Progenitor cell of endocrine pancreas (in vitro differentiated cells): Measurements from ENCODE around the gene NRCAM. TPM values are rescaled to one million over a fixed set of nuclear protein-coding genes. Genes with fewer than 3 reads are reported as not detected.
A peak's percentile ranks its signal among the peaks of the same experiment; 100 is the strongest.

Experiments
- DNase-seq: peaks from one replicate; pipeline ENCODE4 v3.0.0; 2021; ENCODE audit warnings: low spot score; ENCODE audit not compliant: unreplicated experiment
- H3K27ac Mint-ChIP-seq: 2 replicates; pipeline ENCODE4 v1.8.0; 2021; ENCODE audit warnings: mild to moderate bottlenecking, moderate library complexity, mixed read lengths
- H3K27me3 Mint-ChIP-seq: 2 replicates; pipeline ENCODE4 v1.8.0; 2021; ENCODE audit warnings: mixed read lengths
- H3K36me3 Mint-ChIP-seq: 2 replicates; pipeline ENCODE4 v1.8.0; 2022; ENCODE audit warnings: mixed read lengths; ENCODE audit not compliant: insufficient read depth
- H3K4me1 Mint-ChIP-seq: 2 replicates; pipeline ENCODE4 v1.8.0; 2021; ENCODE audit warnings: low read depth, mixed read lengths
- H3K4me3 Mint-ChIP-seq: 2 replicates; pipeline ENCODE4 v1.8.0; 2021; ENCODE audit warnings: low read depth, mild to moderate bottlenecking, moderate library complexity, mixed read lengths
- H3K9me3 Mint-ChIP-seq: 2 replicates; pipeline ENCODE4 v1.8.0; 2021; ENCODE audit warnings: low read depth, mixed read lengths
- total RNA-seq: library from RNA; stranded (reverse); gene quantifications from 2 replicates; pipeline ENCODE4 v1.2.1, GENCODE V29; 2021
- TF ChIP-seq, protein P1 (sequence below): fragments of 200-600 bp; sonication (generic); IDR thresholded peaks from one replicate; pipeline ENCODE4 v1.5.0; 2021; ENCODE audit warnings: antibody characterized with exemption, mild to moderate bottlenecking; ENCODE audit not compliant: unreplicated experiment

The NRCAM gene
- total RNA-seq, 1 donor from 2014 or later: 19.9 TPM

DNA sequence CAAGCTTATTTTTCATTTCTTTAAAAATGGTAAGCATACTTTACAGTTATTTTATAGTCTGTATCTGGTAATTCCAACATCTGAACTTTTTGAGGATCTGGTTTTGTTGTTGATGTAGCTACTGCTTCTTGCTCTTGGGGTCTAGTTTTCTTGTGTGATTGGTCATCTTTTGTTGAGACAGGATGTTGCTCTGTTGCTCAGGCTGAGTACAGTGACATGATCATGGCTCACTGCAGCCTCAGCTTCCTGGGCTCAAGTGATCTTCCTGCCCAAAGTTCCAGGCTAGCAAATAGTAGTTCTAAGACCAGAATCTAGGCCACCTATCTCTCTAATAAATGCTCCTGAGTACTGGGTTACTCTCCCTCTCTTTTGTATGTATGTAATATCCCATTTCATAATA is 75.7 kb downstream of the NRCAM start:
- DNase-seq: no peak
- Mint-ChIP-seq H3K9me3 (no peaks in the 10 kb centered on the region), H3K4me3 (no peak overlapping the region), H3K27me3 (no peaks in the 10 kb centered on the region), H3K4me1 (peaks cover 8% of the 10 kb centered on the region), H3K27ac (peak overlapping the region; percentile 5), H3K36me3 (no peaks in the 10 kb centered on the region)
- TF ChIP-seq, protein P1, sequence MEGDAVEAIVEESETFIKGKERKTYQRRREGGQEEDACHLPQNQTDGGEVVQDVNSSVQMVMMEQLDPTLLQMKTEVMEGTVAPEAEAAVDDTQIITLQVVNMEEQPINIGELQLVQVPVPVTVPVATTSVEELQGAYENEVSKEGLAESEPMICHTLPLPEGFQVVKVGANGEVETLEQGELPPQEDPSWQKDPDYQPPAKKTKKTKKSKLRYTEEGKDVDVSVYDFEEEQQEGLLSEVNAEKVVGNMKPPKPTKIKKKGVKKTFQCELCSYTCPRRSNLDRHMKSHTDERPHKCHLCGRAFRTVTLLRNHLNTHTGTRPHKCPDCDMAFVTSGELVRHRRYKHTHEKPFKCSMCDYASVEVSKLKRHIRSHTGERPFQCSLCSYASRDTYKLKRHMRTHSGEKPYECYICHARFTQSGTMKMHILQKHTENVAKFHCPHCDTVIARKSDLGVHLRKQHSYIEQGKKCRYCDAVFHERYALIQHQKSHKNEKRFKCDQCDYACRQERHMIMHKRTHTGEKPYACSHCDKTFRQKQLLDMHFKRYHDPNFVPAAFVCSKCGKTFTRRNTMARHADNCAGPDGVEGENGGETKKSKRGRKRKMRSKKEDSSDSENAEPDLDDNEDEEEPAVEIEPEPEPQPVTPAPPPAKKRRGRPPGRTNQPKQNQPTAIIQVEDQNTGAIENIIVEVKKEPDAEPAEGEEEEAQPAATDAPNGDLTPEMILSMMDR: no peak

DNA sequence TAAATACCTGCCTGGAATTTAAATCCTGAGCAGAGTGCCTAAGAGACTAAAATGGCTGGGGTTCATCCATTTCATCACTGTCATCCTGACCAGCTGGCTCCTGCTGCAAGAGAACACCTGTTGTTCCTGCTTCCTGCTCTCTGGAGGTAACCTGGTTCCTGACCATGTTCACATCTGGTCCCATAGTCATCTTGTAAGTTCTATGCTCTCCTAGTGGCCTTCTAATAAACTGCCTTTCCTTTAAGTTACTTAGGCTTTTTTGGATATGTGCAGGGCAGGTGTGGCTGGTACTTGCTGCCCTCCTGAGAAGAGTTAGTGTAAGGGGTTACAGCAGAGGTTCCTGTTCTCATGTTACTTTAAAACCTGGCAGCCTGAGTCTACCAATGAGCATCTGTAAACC is 80.0 kb downstream of the NRCAM start:
- Mint-ChIP-seq H3K27me3 (no peaks in the 10 kb centered on the region), H3K9me3 (peaks cover 9% of the 10 kb centered on the region)

GRCh38 chr7:108375668-108376067 is 80.6 kb downstream of the NRCAM start:
- Mint-ChIP-seq H3K36me3 (peaks cover 3% of the 10 kb centered on the region), H3K27ac (no peak overlapping the region), H3K4me1 (no peaks in the 10 kb centered on the region), H3K9me3 (peaks cover 9% of the 10 kb centered on the region), H3K4me3 (no peak overlapping the region), H3K27me3 (no peaks in the 10 kb centered on the region)
- TF ChIP-seq, protein P1: no peak
- no peak for DNase-seq

More for the DNA sequence above, 80.0 kb downstream of the NRCAM start:
- Mint-ChIP-seq H3K4me3 (no peak overlapping the region), H3K4me1 (no peaks in the 10 kb centered on the region), H3K36me3 (peaks cover 3% of the 10 kb centered on the region), H3K27ac (no peak overlapping the region)
- no peak for DNase-seq
- TF ChIP-seq, protein P1: no peak

- Mint-ChIP-seq H3K36me3 (peaks cover 3% of the 10 kb centered on the region), H3K27me3 (no peaks in the 10 kb centered on the region), H3K27ac (no peak overlapping the region), H3K4me3 (no peak overlapping the region), H3K4me1 (no peaks in the 10 kb centered on the region), H3K9me3 (peaks cover 9% of the 10 kb centered on the region)
- no peak for DNase-seq
- TF ChIP-seq, protein P1: no peak
Observed at GRCh38 chr7:108374899-108375298, 81.3 kb downstream of the NRCAM start.

- no peak for DNase-seq
- Mint-ChIP-seq H3K27me3 (no peaks in the 10 kb centered on the region), H3K36me3 (peaks cover 3% of the 10 kb centered on the region), H3K4me1 (peaks cover 8% of the 10 kb centered on the region), H3K9me3 (peaks cover 9% of the 10 kb centered on the region), H3K27ac (no peak overlapping the region), H3K4me3 (no peak overlapping the region)
- TF ChIP-seq, protein P1: no peak
Observed at GRCh38 chr7:108372618-108373017, 83.6 kb downstream of the NRCAM start.
